Smooth muscle cell (in vitro differentiated cells): ENCODE data around the gene SRA1. TPM values are rescaled to one million over a fixed set of nuclear protein-coding genes. Genes with fewer than 3 reads are reported as not detected.

ENCODE experiments used
- DNase-seq: peaks from one replicate; lab custom pipeline; 2025; ENCODE audit not compliant: unreplicated experiment; lab: John Stamatoyannopoulos, UW
- H2AFZ ChIP-seq: fragments of 200-600 bp; sonication (generic); 2 replicates; pipeline ENCODE4 v1.6.0; 2016; ENCODE audit warnings: antibody characterized with exemption, low read depth, mild to moderate bottlenecking
- H3F3A ChIP-seq: fragments of 200-600 bp; sonication (generic); 2 replicates; pipeline ENCODE4 v1.6.0; 2017; ENCODE audit warnings: antibody characterized with exemption, low read depth
- H3K27ac ChIP-seq: fragments of 200-600 bp; sonication (generic); 2 replicates; pipeline ENCODE4 v1.5.1; 2016; ENCODE audit warnings: low read depth, mild to moderate bottlenecking
- H3K27me3 ChIP-seq: fragments of 200-600 bp; sonication (generic); 2 replicates; pipeline ENCODE4 v1.6.1; 2016; ENCODE audit warnings: low read depth, mild to moderate bottlenecking
- H3K36me3 ChIP-seq: fragments of 200-600 bp; sonication (generic); 2 replicates; pipeline ENCODE4 v1.5.1; 2016; ENCODE audit warnings: low read depth
- H3K4me1 ChIP-seq: fragments of 200-600 bp; sonication (generic); 2 replicates; pipeline ENCODE4 v1.5.1; 2016; ENCODE audit warnings: low read depth
- H3K4me2 ChIP-seq: fragments of 200-600 bp; sonication (generic); 2 replicates; pipeline ENCODE4 v1.6.0; 2016; ENCODE audit warnings: mild to moderate bottlenecking
- H3K4me3 ChIP-seq: fragments of 200-600 bp; sonication (generic); 2 replicates; pipeline ENCODE4 v1.5.1; 2016; ENCODE audit warnings: mild to moderate bottlenecking
- H3K79me2 ChIP-seq: fragments of 200-600 bp; sonication (generic); 2 replicates; pipeline ENCODE4 v1.6.0; 2016; ENCODE audit warnings: low read depth, mild to moderate bottlenecking
- H3K9ac ChIP-seq: fragments of 200-600 bp; sonication (generic); 2 replicates; pipeline ENCODE4 v1.6.0; 2016; ENCODE audit warnings: low read depth
- H3K9me3 ChIP-seq: fragments of 200-600 bp; sonication (generic); replicated peaks from 2 replicates; pipeline ENCODE4 v1.5.1; 2016; ENCODE audit warnings: low read depth
- H4K20me1 ChIP-seq: fragments of 200-600 bp; sonication (generic); 2 replicates; pipeline ENCODE4 v1.6.0; 2016; ENCODE audit warnings: low read depth
- WGBS: methylation state at CpG from one replicate; pipeline ENCODE4 v1.1.7; 2016; ENCODE audit warnings: low lambda C conversion rate; 5-methylcytosine and 5-hydroxymethylcytosine counted together
- polyA plus RNA-seq: library from polyadenylated mRNA; unstranded; fragments of >200 nt; fragmentation: Nextera tagmentation; extraction: Ambion mirVana; gene quantifications from 2 replicates; pipeline ENCODE4 v1.2.1, GENCODE V29; 2016
- total RNA-seq: library from RNA; depleted of rRNA; stranded (reverse); fragments of >200 nt; gene quantifications from 2 replicates; pipeline ENCODE4 v1.2.3, GENCODE V29; 2014
- TF ChIP-seq, protein P1 (sequence below): fragments of 200-600 bp; sonication (generic); IDR thresholded peaks from 2 replicates; pipeline ENCODE4 v1.5.1; 2017; ENCODE audit warnings: borderline replicate concordance, mild to moderate bottlenecking, antibody characterized with exemption; ENCODE audit not compliant: insufficient read depth, poor library complexity, severe bottlenecking

Gene SRA1
- total and polyA plus RNA-seq, 2 experiments from 2014 or later, result 61.4 to 146 TPM

DNA sequence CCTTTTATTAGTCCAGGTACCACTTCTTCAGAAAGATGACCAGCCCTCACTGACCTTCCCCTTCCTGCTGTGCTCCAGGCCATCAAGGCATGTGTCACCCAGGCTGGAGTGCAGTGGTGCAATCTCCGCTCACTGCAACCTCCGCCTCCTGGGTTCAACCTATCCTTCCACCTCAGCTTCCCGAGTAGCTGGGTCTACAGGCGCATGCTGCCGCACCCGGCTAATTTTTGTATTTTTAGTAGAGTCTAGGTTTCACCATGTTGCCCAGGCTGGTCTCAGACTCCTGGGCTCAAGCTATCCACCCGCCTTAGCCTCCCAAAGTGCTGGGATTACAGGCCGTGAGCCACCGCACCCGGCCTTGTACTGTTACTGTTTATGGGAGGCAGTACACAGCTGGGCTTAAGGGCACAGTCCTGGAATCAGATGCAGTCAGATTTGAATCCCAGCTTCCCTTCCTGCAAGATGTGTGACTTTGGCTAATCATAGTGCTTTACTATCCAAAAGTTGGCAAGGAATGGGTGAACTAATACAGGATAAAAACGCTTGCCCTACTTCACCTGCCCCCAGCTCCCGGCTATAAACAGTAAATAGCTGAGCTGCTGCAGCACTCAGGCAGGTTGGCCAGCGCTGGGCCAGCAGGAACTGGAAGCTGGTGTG is 10.3 kb downstream of the SRA1 start:
- no peak overlapping the region for H3K9ac ChIP-seq
- no peaks in the 10 kb centered on the region for H3K36me3 ChIP-seq
- H3K27me3 ChIP-seq, result no peaks in the 10 kb centered on the region
- H2AFZ ChIP-seq, result no peak overlapping the region
- 62% methylated on average over 13 of the region's 13 CpGs for WGBS
- peak overlapping the region; percentile 89 for H3K4me2 ChIP-seq
- H3F3A ChIP-seq, result peaks cover 15% of the 10 kb centered on the region
- peaks cover 15% of the 10 kb centered on the region for H3K4me1 ChIP-seq
- no peaks in the 10 kb centered on the region for H3K9me3 ChIP-seq
- peak overlapping the region; percentile 51 for H3K4me3 ChIP-seq
- peaks cover 41% of the 10 kb centered on the region for H4K20me1 ChIP-seq
- H3K27ac ChIP-seq, result peak overlapping the region; percentile 82
- H3K79me2 ChIP-seq, result no peaks in the 10 kb centered on the region
- DNase-seq, result no peak
- TF ChIP-seq, protein P1, sequence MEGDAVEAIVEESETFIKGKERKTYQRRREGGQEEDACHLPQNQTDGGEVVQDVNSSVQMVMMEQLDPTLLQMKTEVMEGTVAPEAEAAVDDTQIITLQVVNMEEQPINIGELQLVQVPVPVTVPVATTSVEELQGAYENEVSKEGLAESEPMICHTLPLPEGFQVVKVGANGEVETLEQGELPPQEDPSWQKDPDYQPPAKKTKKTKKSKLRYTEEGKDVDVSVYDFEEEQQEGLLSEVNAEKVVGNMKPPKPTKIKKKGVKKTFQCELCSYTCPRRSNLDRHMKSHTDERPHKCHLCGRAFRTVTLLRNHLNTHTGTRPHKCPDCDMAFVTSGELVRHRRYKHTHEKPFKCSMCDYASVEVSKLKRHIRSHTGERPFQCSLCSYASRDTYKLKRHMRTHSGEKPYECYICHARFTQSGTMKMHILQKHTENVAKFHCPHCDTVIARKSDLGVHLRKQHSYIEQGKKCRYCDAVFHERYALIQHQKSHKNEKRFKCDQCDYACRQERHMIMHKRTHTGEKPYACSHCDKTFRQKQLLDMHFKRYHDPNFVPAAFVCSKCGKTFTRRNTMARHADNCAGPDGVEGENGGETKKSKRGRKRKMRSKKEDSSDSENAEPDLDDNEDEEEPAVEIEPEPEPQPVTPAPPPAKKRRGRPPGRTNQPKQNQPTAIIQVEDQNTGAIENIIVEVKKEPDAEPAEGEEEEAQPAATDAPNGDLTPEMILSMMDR, result no peak

GRCh38 chr5:140545606-140546005 is 11.7 kb downstream of the SRA1 start:
- Histone ChIP-seq H2AFZ (no peak overlapping the region), H4K20me1 (peaks cover 29% of the 10 kb centered on the region), H3K36me3 (no peaks in the 10 kb centered on the region), H3K27me3 (no peaks in the 10 kb centered on the region), H3K4me3 (no peak overlapping the region), H3K9ac (no peak overlapping the region), H3K9me3 (no peaks in the 10 kb centered on the region), H3K4me1 (peaks cover 15% of the 10 kb centered on the region), H3K79me2 (no peaks in the 10 kb centered on the region), H3K4me2 (no peak overlapping the region), H3K27ac (no peak overlapping the region), H3F3A (peaks cover 6% of the 10 kb centered on the region)
- DNase-seq, result no peak
- 97% methylated on average over 9 of the region's 10 CpGs for WGBS
- TF ChIP-seq, protein P1, result no peak

- H3K36me3 ChIP-seq, result no peaks in the 10 kb centered on the region
- H3K27me3 ChIP-seq, result no peaks in the 10 kb centered on the region
- H3F3A ChIP-seq, result peaks cover 5% of the 10 kb centered on the region
- peaks cover 15% of the 10 kb centered on the region for H3K4me1 ChIP-seq
- H2AFZ ChIP-seq, result no peak overlapping the region
- no peak overlapping the region for H3K27ac ChIP-seq
- TF ChIP-seq, protein P1, result no peak
- no peak overlapping the region for H3K4me3 ChIP-seq
- WGBS, result 98% methylated on average over 7 of the region's 7 CpGs
- H3K4me2 ChIP-seq, result no peak overlapping the region
- peaks cover 23% of the 10 kb centered on the region for H4K20me1 ChIP-seq
- no peak for DNase-seq
- no peak overlapping the region for H3K9ac ChIP-seq
- H3K9me3 ChIP-seq, result no peaks in the 10 kb centered on the region
- no peaks in the 10 kb centered on the region for H3K79me2 ChIP-seq
These were observed 12.3 kb downstream of the SRA1 start for GRCh38 chr5:140544986-140545385.

GRCh38 chr5:140542972-140543371 is 14.3 kb downstream of the SRA1 start:
- no peak overlapping the region for H3K4me3 ChIP-seq
- no peaks in the 10 kb centered on the region for H3K79me2 ChIP-seq
- no peak overlapping the region for H3K9ac ChIP-seq
- peaks cover 9% of the 10 kb centered on the region for H3K4me1 ChIP-seq
- peaks cover 4% of the 10 kb centered on the region for H4K20me1 ChIP-seq
- H3K9me3 ChIP-seq, result no peaks in the 10 kb centered on the region
- H3F3A ChIP-seq, result no peaks in the 10 kb centered on the region
- TF ChIP-seq, protein P1, result no peak
- no peak overlapping the region for H2AFZ ChIP-seq
- H3K27me3 ChIP-seq, result no peaks in the 10 kb centered on the region
- H3K27ac ChIP-seq, result no peak overlapping the region
- 95% methylated on average over 5 of the region's 5 CpGs for WGBS
- DNase-seq, result no peak
- H3K4me2 ChIP-seq, result no peak overlapping the region
- H3K36me3 ChIP-seq, result peaks cover 11% of the 10 kb centered on the region
